Ramos (cell line): ENCODE measurements around the gene C10orf120.

Source experiments
- in situ Hi-C: fragments of 300-500 bp; cut with MboI; formaldehyde crosslinking; loops from one replicate; pipeline ENCODE4 v1.14.3; 2022; ENCODE audit warnings: low sequenced_read_pairs; ENCODE audit not compliant: unreplicated experiment

C10orf120 gene

GRCh38 chr10:122706467-122706866 is 6.8 kb upstream of the C10orf120 start:
- in situ Hi-C loops, result no loop called here

- in situ Hi-C loops, result no loop called here
These were observed 4.1 kb upstream of the C10orf120 start for GRCh38 chr10:122703483-122704448.

- in situ Hi-C loops, result no loop called here
These were observed 2.6 kb upstream of the C10orf120 start for GRCh38 chr10:122702275-122702674.

- in situ Hi-C loops, result no loop called here
These were observed 2.0 kb upstream of the C10orf120 start for GRCh38 chr10:122701652-122702051.

GRCh38 chr10:122696687-122697086 is 3.0 kb downstream of the C10orf120 start:
- in situ Hi-C loops, result no loop called here

GRCh38 chr10:122692744-122693143 is 6.9 kb downstream of the C10orf120 start:
- in situ Hi-C loops, result no loop called here

- in situ Hi-C loops, result no loop called here
These were observed 10.4 kb downstream of the C10orf120 start for GRCh38 chr10:122689146-122689820.

- in situ Hi-C loops, result no loop called here
These were observed 11.2 kb downstream of the C10orf120 start for GRCh38 chr10:122688293-122688989.

GRCh38 chr10:122682522-122682921 is 17.1 kb downstream of the C10orf120 start:
- in situ Hi-C loops, result no loop called here

- in situ Hi-C loops, result no loop called here
These were observed 21.4 kb downstream of the C10orf120 start for GRCh38 chr10:122678266-122678665.

GRCh38 chr10:122675278-122675677 is 24.4 kb downstream of the C10orf120 start:
- in situ Hi-C loops, result no loop called here

- in situ Hi-C loops, result no loop called here
These were observed 24.9 kb downstream of the C10orf120 start for GRCh38 chr10:122674781-122675180.

- in situ Hi-C loops, result no loop called here
These were observed 25.9 kb downstream of the C10orf120 start for GRCh38 chr10:122673731-122674130.

- in situ Hi-C loops, result no loop called here
These were observed 26.4 kb downstream of the C10orf120 start for GRCh38 chr10:122673269-122673668.

- in situ Hi-C loops, result no loop called here
These were observed 27.0 kb downstream of the C10orf120 start for GRCh38 chr10:122672655-122673054.

GRCh38 chr10:122671355-122671754 is 28.3 kb downstream of the C10orf120 start:
- in situ Hi-C loops, result no loop called here

GRCh38 chr10:122669842-122670241 is 29.8 kb downstream of the C10orf120 start:
- in situ Hi-C loops, result no loop called here

- in situ Hi-C loops, result no loop called here
These were observed 30.6 kb downstream of the C10orf120 start for GRCh38 chr10:122669045-122669444.

- in situ Hi-C loops, result no loop called here
These were observed 33.7 kb downstream of the C10orf120 start for GRCh38 chr10:122665946-122666345.

GRCh38 chr10:122665329-122665860 is 34.3 kb downstream of the C10orf120 start:
- in situ Hi-C loops, result no loop called here
